Activated CD8-positive, alpha-beta memory T cell treated with anti-CD3 and anti-CD28 coated beads for 4 hours (primary cell): ENCODE results near the gene MLIP.

ENCODE experiments used
- DNase-seq, 2 donors: peaks; one replicate each; pipeline ENCODE4 v3.0.0-alpha.2; 2020; ENCODE audit warnings: low read depth in 2 of 2

The MLIP gene

GRCh38 chr6:54282186-54282585, 170.9 kb downstream of the MLIP start:
- DNase-seq = no peak

GRCh38 chr6:54284161-54284860, 173.1 kb downstream of the MLIP start:
- no peak for DNase-seq

GRCh38 chr6:54285595-54285994, 174.4 kb downstream of the MLIP start:
- no peak for DNase-seq

GRCh38 chr6:54286141-54286540, 174.9 kb downstream of the MLIP start:
- no peak for DNase-seq

GRCh38 chr6:54288474-54288873, 177.2 kb downstream of the MLIP start:
- DNase-seq = no peak

- DNase-seq = no peak
Measured at GRCh38 chr6:54289426-54289825, 178.2 kb downstream of the MLIP start.

- no peak for DNase-seq
Measured at GRCh38 chr6:54291146-54291545, 179.9 kb downstream of the MLIP start.

- DNase-seq = no peak
Measured at GRCh38 chr6:54291738-54292137, 180.5 kb downstream of the MLIP start.

GRCh38 chr6:54294965-54295532, 183.8 kb downstream of the MLIP start:
- no peak for DNase-seq

- DNase-seq = no peak
Measured at GRCh38 chr6:54299542-54300269, 188.5 kb downstream of the MLIP start.

- no peak for DNase-seq
Measured at GRCh38 chr6:54301770-54302169, 190.5 kb downstream of the MLIP start.

GRCh38 chr6:54307439-54307910, 196.2 kb downstream of the MLIP start:
- DNase-seq = no peak

GRCh38 chr6:54308289-54308985, 197.2 kb downstream of the MLIP start, which contains the start of gene TINAG:
Gene TINAG (plus strand): TSS chr6:54308441. CDS start chr6:54308551, 110 bp downstream.
- DNase-seq = no peak

GRCh38 chr6:54308986-54309315, 197.7 kb downstream of the MLIP start:
- no peak for DNase-seq

GRCh38 chr6:54310377-54311152, 199.3 kb downstream of the MLIP start:
- no peak for DNase-seq

- DNase-seq = no peak
Measured at GRCh38 chr6:54315656-54316055, 204.4 kb downstream of the MLIP start.
